Measurements from ENCODE around the gene SURF1.
"Not testable (repeated sequence)": the region's sequence is repeated elsewhere in the genome, so short reads cannot be mapped to it uniquely, and the experiment has no call there.

SURF1 gene

GRCh38 chr9:133342069-133342406 is 14.2 kb downstream of the SURF1 start:
- no peak for DNase-seq

- peak; percentile 78 to 88 (median 82) for DNase-seq
Measured at GRCh38 chr9:133341369-133342068, 14.8 kb downstream of the SURF1 start.

DNA sequence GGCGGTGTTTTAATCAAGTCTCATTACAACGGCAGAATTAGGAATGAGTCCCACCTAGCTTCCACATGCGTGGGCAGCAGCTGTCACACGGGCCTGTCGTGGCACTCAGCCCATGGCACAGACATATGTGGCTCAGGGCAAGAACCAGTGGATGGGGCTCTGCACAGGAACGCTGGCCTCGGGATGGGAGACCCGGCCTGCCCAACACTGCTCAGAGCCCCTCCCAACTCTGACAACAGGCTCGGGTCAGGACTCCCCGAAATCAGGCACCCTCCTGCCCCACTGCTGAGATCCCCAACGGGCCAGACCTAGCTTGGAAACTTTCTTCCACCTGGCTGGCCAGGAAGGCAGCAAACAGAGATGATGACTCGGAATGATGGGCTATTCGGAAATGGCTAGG is 15.4 kb downstream of the SURF1 start:
- peak in 1 of 3 donors; percentile 25 for DNase-seq

DNA sequence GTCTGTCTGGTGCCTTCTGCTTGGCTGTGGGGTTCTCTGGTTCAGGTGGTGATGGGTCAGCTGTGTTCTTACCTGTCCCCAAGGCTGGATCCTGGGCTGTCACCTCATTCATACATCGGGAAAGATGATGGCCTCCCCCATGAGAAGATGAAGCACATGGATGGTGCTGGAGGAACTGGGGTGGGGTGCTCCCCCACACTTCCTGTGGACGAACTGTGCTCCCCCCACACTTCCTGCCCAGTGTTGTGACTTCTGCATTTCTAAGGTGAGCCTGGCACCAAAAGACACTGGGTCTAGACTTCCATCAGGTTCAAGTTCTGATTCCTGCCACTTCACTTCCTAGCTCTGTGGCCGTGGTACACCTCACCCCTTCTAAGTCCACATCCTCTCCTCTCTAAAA is 16.0 kb downstream of the SURF1 start:
- DNase-seq, result peak in 2 of 3 donors; percentile 44 to 48

GRCh38 chr9:133339641-133340040 is 16.6 kb downstream of the SURF1 start:
- no peak for DNase-seq

DNA sequence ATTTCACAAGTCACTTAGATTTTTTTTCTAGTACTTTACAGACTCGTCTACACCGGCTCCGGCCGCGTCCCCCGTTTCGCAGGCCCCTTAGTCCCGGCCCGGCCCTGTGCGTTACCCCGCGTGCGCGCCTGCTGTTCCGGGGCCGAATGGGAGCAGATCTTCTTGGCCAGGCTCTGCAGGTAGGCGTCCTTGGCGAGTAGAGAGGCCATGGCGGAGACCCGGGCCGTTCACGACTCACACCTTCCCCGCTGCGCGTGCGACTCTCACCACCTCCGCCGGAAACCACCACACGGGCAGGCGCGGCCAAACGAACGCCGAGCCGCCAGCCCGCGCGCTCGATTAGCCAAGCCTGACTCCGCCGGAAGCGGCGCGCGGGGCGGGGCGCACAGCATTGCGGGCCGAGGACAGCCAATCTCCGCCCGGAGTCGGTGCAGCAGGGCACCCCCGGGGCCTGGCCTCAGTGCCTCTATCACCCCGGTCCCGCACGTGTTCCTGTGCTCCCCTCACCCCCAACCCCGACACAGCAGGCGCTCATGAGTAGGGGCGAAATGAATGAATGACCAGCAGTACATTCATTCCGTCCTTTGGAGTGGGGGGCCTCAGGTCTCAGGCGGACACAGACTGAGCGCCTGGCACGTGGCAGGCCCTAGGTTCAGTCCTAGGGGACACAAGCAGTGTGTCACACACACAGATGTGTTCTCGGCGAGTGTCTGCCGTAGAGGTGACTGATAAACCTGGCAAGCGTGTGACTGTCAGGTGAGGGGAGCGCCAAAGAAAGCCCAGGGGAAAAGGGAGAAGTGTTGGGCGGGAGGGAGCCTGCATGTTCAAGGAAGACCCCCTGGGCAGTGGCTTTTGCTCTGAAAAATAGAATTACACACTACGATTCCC is 20.1 kb downstream of the SURF1 start, which contains the start of gene SURF6:
Gene SURF6 (minus strand): TSS at position 265 of the 888 bp plus-strand sequence. CDS start 56 bp downstream, at position 209.
- DNase-seq, result peak; percentile 89 to 96 (median 94)

DNA sequence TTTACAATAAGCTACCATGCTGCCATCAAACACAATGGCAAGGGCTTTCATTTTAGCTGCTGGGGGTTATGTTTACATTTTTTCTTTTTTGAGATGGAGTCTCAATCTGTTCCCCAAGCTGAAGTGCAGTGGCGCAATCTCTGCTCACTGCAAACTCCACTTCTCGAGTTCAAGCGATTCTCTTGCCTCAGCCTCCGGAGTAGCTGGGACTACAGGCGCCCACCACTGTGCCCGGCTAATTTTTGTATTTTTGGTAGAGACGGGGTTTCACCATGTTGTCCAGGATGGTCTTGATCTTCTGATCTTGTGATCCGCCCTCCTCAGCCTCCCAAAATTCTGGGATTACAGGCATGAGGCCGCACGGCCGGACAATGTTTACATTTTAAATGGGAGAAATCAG is 21.4 kb downstream of the SURF1 start:
- DNase-seq, result not testable (repeated sequence)

- no peak for DNase-seq
Measured at GRCh38 chr9:133334161-133334560, 22.1 kb downstream of the SURF1 start.

DNA sequence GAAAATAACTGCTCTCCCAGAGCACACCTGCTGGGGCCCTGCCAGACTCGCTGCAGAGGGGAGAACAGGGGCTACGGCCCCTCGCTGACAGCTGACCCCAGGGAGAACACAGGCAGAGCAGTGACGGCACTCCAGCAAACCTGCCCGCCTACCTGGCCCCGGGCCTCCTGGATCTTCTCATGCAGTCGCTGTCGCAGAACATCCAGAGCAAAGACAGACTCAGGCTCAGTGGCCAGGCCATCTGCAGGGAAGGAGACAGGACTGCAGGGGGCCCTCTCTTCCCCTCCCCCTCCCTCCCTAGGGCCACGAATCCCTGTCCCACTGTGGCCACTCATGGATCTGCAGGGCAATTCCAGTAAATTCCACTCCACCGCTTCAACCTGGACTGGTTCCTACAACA is 22.7 kb downstream of the SURF1 start:
- DNase-seq, result no peak

- DNase-seq, result no peak
Measured at GRCh38 chr9:133333011-133333410, 23.3 kb downstream of the SURF1 start.

DNA sequence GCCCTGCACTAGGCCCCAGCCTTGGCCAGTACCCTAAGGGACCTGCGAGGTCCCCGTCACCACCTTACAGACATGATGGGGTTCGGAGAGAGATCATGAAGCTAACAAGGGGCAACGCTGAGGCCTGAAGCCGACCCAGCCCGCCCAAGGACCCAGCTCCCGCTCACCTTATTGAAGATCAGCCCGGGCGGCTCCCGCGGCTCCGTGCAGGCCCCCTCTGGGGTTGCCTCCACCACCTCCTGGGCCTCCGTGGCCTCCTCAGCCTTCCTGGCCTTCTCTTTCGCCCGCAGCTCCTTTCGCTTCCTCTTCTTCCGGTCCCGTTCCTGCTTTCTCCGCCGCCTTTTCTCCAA is 23.9 kb downstream of the SURF1 start:
- no peak for DNase-seq

DNA sequence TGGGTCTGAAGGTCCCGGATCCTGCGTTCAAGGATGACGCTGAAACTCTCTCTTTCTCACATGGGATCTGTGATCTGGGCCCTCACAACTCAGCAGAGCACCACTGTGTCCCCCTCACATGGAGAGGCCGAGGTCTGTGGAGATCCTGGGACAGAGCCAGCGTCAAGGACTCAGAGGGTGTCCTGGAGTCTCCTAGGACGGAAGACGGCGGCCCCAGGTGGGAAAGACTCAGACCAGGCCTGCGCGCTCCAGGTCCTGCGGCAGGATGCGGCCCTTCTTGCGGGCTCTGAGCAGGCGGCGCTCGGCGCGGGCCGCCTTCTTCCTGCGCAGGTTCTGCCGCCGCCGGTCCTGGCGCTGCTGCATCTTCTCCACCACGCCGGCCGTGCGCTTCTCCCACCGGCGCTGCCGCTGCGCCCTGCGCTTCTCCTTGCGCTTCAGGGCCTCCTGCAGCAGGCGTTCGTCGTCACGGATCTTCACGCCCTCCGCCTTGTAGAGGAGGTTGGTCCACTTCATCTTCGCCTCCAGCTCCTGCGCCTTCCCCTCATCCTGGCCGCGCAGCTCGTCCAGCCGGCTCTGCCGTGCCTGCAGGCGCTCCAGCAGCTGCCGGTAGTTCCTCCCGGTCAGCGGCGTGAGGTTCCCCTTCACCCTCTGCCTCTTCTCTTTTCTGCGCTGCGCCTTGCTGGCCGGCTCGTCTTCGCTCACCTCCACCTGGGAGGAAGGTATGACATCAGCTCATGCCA is 24.5 kb downstream of the SURF1 start:
- DNase-seq, result no peak

DNA sequence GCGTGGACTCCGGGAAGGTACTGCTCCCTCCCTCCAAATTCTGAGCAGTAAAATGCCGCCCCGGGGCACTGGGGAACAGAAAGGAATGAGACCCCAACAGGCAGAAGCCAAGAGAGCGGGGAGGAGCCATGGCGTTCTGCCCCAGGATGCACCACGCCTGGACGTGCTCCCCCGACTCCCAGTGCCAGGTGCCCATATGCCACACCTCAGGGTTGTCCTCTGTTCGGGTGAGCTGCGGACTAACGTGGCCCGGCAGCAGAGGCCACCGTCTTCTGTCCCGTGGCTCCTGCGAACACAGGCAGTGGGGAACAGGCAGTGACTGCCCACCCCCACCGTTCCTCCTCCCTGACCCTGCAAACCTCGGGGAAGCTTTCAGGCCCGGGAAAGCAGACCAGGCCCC is 25.1 kb downstream of the SURF1 start:
- DNase-seq, result no peak

DNA sequence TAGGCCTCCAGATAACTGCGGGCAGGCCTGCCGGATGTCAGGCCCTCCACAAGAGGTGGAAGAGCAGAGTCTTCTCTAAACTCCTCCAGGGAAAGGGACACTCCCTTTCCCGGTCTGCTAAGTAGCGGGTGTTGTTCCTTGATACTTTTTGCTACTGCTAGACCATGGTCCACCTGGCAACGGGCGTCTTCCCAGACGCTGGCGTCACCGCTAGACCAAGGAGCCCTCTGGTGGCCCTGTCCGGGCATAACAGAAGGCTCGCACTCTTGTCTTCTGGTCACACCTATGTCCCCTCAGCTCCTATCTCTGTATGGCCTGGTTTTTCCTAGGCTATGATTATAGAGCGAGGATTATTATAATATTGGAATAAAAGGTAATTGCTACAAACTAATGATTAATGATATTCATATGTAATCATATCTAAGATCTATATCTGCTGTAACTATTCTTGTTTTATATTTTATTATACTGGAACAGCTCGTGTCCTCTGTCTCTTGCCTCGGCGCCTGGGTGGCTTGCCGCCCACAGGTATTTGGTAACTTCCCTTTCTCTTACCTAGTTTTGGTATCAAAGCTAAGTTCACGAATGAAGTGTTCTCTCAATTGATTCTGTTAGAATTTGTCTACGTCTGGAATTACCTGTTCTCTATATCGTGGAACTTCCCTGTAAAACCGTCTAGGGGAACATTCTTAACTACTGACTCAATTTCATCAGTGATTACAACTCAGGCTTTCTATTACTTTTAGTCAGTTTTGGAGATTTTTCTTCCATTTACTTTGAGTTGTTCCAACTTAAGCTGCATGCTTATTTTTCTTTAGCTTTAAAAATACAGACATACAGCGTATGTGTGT is 26.8 kb downstream of the SURF1 start:
- not testable (repeated sequence) for DNase-seq

GRCh38 chr9:133327834-133328484 is 28.3 kb downstream of the SURF1 start:
- no peak for DNase-seq

GRCh38 chr9:133327021-133327420 is 29.3 kb downstream of the SURF1 start:
- not testable (repeated sequence) for DNase-seq

DNA sequence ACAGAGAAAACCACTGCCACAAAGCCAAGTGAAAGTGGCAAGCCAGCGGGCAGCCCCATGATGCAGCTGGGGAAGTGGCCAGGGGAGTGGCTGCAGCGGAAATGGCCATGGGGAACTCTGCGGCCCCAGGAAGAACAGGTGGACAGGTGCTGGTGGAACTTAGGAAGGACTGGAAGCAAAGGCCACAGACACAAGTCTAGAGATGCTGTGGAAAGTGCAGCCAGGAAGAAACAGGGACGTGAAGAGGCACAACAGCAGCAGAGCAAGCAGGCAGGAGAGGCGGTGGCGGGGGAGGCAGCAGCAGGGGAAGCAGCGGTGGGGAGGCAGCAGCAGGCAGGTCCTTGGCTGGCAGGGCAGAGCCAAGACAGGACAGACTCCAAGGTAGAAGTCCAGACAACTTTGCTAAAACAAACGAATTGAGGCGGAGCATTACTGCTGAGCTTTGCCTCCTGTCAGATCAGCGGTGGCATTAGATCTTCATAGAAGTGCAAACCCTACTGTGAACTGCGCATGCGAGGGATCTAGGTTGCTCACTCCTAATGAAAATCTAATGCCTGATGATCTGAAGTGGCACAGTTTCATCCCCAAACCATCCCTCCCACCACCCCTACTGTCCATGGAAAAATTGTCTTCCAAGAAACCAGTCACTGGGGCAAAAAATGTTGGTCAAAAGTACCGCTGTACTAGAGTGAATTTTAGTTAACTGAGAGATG is 32.1 kb downstream of the SURF1 start:
- no peak for DNase-seq

DNA sequence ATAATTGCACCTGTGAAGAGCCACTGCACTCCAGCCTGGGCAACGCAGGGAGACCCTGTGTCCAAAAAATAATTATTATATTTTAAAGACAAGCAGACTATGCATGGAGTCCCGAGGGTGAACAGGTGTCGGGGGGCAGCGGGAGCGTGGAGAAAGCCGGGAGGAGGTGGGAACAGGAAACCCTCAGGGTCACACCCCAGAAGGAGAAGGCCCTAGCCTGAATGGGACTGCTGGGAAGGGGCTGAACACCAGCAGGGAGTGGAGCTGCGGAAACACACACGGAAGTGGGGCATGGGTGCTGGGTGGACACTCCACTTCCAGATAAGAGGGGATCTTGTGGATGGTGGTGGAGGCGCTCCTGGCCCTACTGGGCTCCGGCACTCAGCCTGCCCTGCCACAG is 33.1 kb downstream of the SURF1 start:
- no peak for DNase-seq

DNA sequence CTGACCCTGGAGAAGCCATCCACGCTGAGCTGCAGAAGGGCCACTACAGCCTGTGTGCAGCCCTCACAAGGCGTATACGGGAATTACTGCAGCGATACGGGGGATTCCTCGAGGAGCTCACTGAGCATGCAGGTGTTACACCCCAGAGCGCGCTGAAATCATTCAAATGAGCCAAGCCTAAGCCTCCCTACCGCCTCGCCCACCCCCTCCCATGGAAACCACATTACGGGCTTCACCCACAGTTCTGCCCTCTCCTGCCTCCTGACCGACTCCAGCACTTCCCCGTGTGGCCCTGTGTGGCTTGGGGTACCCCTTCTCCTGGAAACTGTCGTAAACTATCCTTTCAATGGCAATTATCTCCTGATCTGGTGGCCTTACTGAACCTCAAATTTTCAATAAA is 33.6 kb downstream of the SURF1 start:
- no peak for DNase-seq

GRCh38 chr9:133321411-133321935 is 34.8 kb downstream of the SURF1 start:
- DNase-seq, result no peak

DNA sequence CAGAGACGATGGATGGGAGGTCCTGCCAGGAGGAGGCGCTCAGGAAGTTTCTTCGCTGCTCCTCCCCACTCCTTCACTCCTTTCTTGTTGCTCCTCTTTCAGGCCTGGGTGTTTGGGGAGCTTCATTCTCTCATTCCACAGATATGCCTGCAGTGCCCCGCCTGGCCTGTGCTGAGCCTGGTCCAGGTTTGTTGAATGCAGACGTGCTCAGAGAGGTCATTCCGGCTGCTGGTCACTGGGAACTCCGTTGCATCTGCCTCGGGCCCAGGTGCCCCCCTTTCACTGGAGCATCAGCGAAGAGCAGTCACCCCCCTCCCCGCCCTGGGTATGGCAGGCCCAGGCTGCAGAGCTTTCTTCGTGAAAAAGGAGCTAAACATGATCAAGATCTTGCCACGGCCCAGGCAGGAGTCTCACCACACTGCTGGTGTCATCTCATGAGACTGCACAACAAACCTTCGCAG is 35.8 kb downstream of the SURF1 start:
- DNase-seq, result no peak
